Stimulated activated CD8-positive, alpha-beta memory T cell treated with anti-CD3 and anti-CD28 coated beads, Interleukin-4, amount 100 ng/mL, for 1 hour (primary cell): ENCODE data around the gene SIVA1.

Experiments
- DNase-seq, 2 donors: peaks; one replicate each; pipeline ENCODE4 v3.0.0-alpha.2; 2020; ENCODE audit warnings: low read depth in 2 of 2, low spot score in 1 of 2

Gene SIVA1

GRCh38 chr14:104734601-104734990 is 18.4 kb upstream of the SIVA1 start:
- DNase-seq: no peak

GRCh38 chr14:104734991-104735779 is 17.8 kb upstream of the SIVA1 start:
- no peak for DNase-seq

GRCh38 chr14:104735830-104736642 is 16.9 kb upstream of the SIVA1 start:
- DNase-seq: no peak

- DNase-seq: no peak
Measured at GRCh38 chr14:104738375-104739019, 14.4 kb upstream of the SIVA1 start.

GRCh38 chr14:104739026-104739425 is 13.9 kb upstream of the SIVA1 start:
- no peak for DNase-seq

GRCh38 chr14:104739546-104740516 is 13.1 kb upstream of the SIVA1 start:
- no peak for DNase-seq

GRCh38 chr14:104741108-104741802 is 11.7 kb upstream of the SIVA1 start:
- DNase-seq: no peak

GRCh38 chr14:104741803-104742251 is 11.1 kb upstream of the SIVA1 start:
- no peak for DNase-seq

GRCh38 chr14:104742586-104743455 is 10.1 kb upstream of the SIVA1 start:
- DNase-seq: no peak

GRCh38 chr14:104743461-104744380 is 9.2 kb upstream of the SIVA1 start:
- no peak for DNase-seq

GRCh38 chr14:104744484-104744883 is 8.5 kb upstream of the SIVA1 start:
- DNase-seq: no peak

GRCh38 chr14:104745431-104745830 is 7.5 kb upstream of the SIVA1 start:
- no peak for DNase-seq

GRCh38 chr14:104746071-104746545 is 6.8 kb upstream of the SIVA1 start:
- DNase-seq: no peak

- DNase-seq: no peak
Measured at GRCh38 chr14:104746934-104747481, 5.9 kb upstream of the SIVA1 start.

GRCh38 chr14:104747876-104748275 is 5.1 kb upstream of the SIVA1 start:
- no peak for DNase-seq

GRCh38 chr14:104749111-104749649 is 3.8 kb upstream of the SIVA1 start:
- DNase-seq: no peak

GRCh38 chr14:104750056-104750752 is 2.7 kb upstream of the SIVA1 start:
- DNase-seq: no peak
